Left lung (tissue), 10 donors: ENCODE data around the gene PDIA6. TPM values are rescaled to one million over a fixed set of nuclear protein-coding genes. Genes with fewer than 3 reads are reported as not detected.

Experiments
- ATAC-seq: fragments of 200-7000 bp; cut with Tn5 transposase; one replicate; pipeline ENCODE4 v1.9.1; 2020; ENCODE audit warnings: moderate library complexity
- DNase-seq, 4 donors: peaks; one replicate each; pipeline ENCODE4 v3.0.0-alpha.2; 2013 to 2020
- H3K27ac ChIP-seq, 2 donors: fragments of 200-600 bp; sonication (generic) in 1 of 2; one replicate each; pipeline versions ENCODE4 v1.5.0 to v1.8.0; 2020 to 2021
- H3K27me3 ChIP-seq, 2 donors: fragments of 200-600 bp; sonication (generic) in 1 of 2; one replicate each; pipeline versions ENCODE4 v1.5.0 to v1.8.0; 2020 to 2021
- H3K36me3 ChIP-seq, 2 donors: fragments of 200-600 bp; sonication (generic) in 1 of 2; one replicate each; pipeline versions ENCODE4 v1.5.0 to v1.8.0; 2020 to 2021
- H3K4me1 ChIP-seq, 2 donors: fragments of 200-600 bp; one replicate each; pipeline ENCODE4 v1.8.0; 2021
- H3K4me3 ChIP-seq, 2 donors: fragments of 200-600 bp; sonication (generic) in 1 of 2; one replicate each; pipeline versions ENCODE4 v1.5.0 to v1.8.0; 2020 to 2021; ENCODE audit warnings: mild to moderate bottlenecking in 1 of 2
- H3K9me3 ChIP-seq, 2 donors: fragments of 200-600 bp; sonication (generic) in 1 of 2; one replicate each; pipeline versions ENCODE4 v1.5.0 to v1.8.0; 2020 to 2021
- intact Hi-C, 2 donors: fragments of 100-400 bp; cut with DNase I; formaldehyde crosslinking; loops; one replicate each; pipeline versions ENCODE4 v1.11.2 to v1.14.2; 2022
- polyA plus RNA-seq, 6 donors: library from polyadenylated mRNA; unstranded; fragments of 120-200 nt; gene quantifications; one replicate each; pipeline ENCODE4 v1.2.1, GENCODE V29; 2013; ENCODE audit not compliant: insufficient read length in 6 of 6
- total RNA-seq, 2 donors: library from RNA; stranded (reverse); fragmentation: NEBNext Ultra II Directional; extraction: Animal tissue kit (Norgen Biotek cat#: 25700); gene quantifications; one replicate each; pipeline ENCODE4 v1.2.1, GENCODE V29; 2021
- TF ChIP-seq, protein P1 (sequence below), 2 donors: fragments of 200-600 bp; sonication (generic) in 1 of 2; IDR thresholded peaks; one replicate each; pipeline versions ENCODE4 v1.5.0 to v1.8.0; 2021; ENCODE audit warnings: antibody characterized with exemption in 2 of 2
- donor health status: DM: no; HTN: yes; CAD: no.
- donor health status: DM: no; HTN: no; CAD: no.

The PDIA6 gene
- total and polyA plus RNA-seq, 8 donors, result 239 to 341 (median 277) TPM

DNA sequence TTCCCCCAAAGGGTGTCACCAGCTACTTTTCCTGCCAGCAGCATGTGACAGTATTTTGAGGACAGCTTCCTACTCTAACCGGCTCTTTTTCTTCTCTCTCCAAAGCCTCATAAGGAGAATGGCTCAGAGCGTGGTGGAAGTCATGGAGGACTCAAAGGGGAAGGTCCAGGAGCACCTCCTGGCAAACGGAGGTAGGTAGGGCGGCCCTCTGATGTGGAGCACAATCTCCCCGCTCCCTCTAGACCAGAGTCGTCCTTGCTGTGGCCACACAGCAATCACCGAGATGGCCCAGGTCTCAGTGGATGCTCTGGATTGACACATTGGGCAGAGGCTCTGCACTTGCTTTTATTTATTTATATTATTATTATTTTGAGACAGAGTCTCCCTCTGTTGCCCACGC lies 58.7 kb downstream of the PDIA6 start:
- no peak for ATAC-seq
- DNase-seq, result no peak
- Histone ChIP-seq H3K27ac (no peak overlapping the region), H3K9me3 (no peaks in the 10 kb centered on the region), H3K4me3 (no peak overlapping the region), H3K27me3 (no peaks in the 10 kb centered on the region), H3K4me1 (no peaks in the 10 kb centered on the region), H3K36me3 (no peaks in the 10 kb centered on the region)
- TF ChIP-seq, protein P1, sequence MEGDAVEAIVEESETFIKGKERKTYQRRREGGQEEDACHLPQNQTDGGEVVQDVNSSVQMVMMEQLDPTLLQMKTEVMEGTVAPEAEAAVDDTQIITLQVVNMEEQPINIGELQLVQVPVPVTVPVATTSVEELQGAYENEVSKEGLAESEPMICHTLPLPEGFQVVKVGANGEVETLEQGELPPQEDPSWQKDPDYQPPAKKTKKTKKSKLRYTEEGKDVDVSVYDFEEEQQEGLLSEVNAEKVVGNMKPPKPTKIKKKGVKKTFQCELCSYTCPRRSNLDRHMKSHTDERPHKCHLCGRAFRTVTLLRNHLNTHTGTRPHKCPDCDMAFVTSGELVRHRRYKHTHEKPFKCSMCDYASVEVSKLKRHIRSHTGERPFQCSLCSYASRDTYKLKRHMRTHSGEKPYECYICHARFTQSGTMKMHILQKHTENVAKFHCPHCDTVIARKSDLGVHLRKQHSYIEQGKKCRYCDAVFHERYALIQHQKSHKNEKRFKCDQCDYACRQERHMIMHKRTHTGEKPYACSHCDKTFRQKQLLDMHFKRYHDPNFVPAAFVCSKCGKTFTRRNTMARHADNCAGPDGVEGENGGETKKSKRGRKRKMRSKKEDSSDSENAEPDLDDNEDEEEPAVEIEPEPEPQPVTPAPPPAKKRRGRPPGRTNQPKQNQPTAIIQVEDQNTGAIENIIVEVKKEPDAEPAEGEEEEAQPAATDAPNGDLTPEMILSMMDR (IDR thresholded peaks at IDR 0.05), result no peak
- intact Hi-C loops, result no loop called here

DNA sequence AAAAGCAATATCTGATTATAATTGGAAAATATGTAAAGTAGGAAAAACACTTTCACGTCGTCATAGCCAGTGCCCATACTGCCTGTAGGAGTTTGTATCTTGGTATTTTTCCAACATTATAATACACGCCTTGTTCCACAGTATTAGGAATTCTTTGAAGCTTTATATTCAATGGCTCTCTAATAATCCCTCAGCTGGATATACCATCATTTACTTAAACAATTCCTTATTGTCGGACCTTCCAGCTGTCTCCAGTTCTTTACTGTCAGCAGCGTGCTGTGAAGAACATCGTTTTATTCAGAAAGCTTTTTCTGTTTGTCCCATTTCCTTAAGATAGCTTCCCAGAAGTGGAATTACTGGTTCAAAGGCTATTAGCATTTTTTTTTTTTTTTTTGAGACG lies 59.4 kb downstream of the PDIA6 start:
- no peaks in the 10 kb centered on the region for H3K36me3 ChIP-seq
- DNase-seq, result no peak
- intact Hi-C loops, result no loop called here
- ATAC-seq, result no peak
- no peaks in the 10 kb centered on the region for H3K4me1 ChIP-seq
- no peaks in the 10 kb centered on the region for H3K27me3 ChIP-seq
- no peaks in the 10 kb centered on the region for H3K9me3 ChIP-seq
- no peak overlapping the region for H3K4me3 ChIP-seq
- TF ChIP-seq, protein P1 (IDR thresholded peaks at IDR 0.05), result no peak
- H3K27ac ChIP-seq, result no peak overlapping the region

GRCh38 chr2:10752236-10752635 lies 60.3 kb downstream of the PDIA6 start:
- TF ChIP-seq, protein P1 (IDR thresholded peaks at IDR 0.05), result no peak
- Histone ChIP-seq H3K36me3 (no peaks in the 10 kb centered on the region), H3K4me1 (no peaks in the 10 kb centered on the region), H3K4me3 (no peak overlapping the region), H3K27me3 (no peaks in the 10 kb centered on the region), H3K27ac (no peak overlapping the region), H3K9me3 (no peaks in the 10 kb centered on the region)
- no peak for DNase-seq
- no peak for ATAC-seq
- intact Hi-C loops, result no loop called here

DNA sequence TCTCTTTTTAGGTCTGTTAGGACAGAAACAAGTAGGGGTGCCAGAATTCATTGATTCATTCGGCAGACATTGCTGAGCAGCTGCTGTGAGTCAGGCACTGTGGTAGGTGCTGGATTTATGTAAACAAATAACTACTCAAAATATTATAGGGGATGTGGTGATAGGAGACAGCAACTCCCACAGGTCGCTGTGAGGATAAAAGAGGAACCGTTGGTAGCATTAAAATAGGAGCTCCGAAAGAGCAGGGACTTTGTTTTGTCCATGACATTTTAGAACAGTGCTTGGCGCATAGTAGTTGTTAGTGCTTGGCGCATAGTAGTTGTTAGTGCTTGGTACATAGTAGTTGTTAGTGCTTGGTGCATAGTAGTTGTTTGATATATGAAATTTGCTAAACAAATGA lies 62.0 kb downstream of the PDIA6 start:
- H3K36me3 ChIP-seq, result no peaks in the 10 kb centered on the region
- intact Hi-C loops, result no loop called here
- no peaks in the 10 kb centered on the region for H3K9me3 ChIP-seq
- H3K27me3 ChIP-seq, result no peaks in the 10 kb centered on the region
- TF ChIP-seq, protein P1 (IDR thresholded peaks at IDR 0.05), result no peak
- no peak overlapping the region for H3K27ac ChIP-seq
- no peak overlapping the region for H3K4me3 ChIP-seq
- DNase-seq, result no peak
- ATAC-seq, result no peak
- H3K4me1 ChIP-seq, result no peaks in the 10 kb centered on the region

DNA sequence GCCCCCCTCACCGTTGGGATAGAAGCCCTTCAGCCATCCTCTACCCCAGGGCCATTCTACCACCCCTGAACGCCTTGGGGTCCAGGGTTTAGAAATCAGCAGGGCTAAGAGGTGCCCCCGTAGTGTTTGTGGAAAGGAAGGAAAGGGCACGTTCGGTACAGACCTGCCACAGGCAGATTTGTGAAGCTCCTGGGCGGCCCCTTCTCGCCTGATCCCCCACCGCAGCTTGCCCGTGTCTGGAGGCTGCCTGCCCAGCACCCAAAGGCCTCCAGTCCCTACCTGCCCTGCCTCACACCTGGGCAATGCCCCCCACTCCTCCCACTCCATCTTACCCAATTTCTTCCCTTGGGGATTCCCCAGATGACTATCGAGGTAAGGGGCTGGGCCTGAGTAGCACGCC lies 69.9 kb downstream of the PDIA6 start:
- no peaks in the 10 kb centered on the region for H3K27me3 ChIP-seq
- no peak overlapping the region for H3K27ac ChIP-seq
- no peaks in the 10 kb centered on the region for H3K9me3 ChIP-seq
- DNase-seq (no peak), ATAC-seq (no peak)
- H3K4me1 ChIP-seq, result no peaks in the 10 kb centered on the region
- intact Hi-C loops, result no loop called here
- H3K36me3 ChIP-seq, result no peaks in the 10 kb centered on the region
- TF ChIP-seq, protein P1 (IDR thresholded peaks at IDR 0.05), result no peak
- no peak overlapping the region for H3K4me3 ChIP-seq
